ENCODE results near the gene TTLL8. TPM values are rescaled to one million over a fixed set of nuclear protein-coding genes. Genes with fewer than 3 reads are reported as not detected.

The TTLL8 gene
- not detected in 2 replicates for polyA plus RNA-seq (2011; rRNA removed)
- polyA minus RNA-seq (2011; rRNA and poly(A)+ RNA removed), result not detected in 2 replicates

DNA sequence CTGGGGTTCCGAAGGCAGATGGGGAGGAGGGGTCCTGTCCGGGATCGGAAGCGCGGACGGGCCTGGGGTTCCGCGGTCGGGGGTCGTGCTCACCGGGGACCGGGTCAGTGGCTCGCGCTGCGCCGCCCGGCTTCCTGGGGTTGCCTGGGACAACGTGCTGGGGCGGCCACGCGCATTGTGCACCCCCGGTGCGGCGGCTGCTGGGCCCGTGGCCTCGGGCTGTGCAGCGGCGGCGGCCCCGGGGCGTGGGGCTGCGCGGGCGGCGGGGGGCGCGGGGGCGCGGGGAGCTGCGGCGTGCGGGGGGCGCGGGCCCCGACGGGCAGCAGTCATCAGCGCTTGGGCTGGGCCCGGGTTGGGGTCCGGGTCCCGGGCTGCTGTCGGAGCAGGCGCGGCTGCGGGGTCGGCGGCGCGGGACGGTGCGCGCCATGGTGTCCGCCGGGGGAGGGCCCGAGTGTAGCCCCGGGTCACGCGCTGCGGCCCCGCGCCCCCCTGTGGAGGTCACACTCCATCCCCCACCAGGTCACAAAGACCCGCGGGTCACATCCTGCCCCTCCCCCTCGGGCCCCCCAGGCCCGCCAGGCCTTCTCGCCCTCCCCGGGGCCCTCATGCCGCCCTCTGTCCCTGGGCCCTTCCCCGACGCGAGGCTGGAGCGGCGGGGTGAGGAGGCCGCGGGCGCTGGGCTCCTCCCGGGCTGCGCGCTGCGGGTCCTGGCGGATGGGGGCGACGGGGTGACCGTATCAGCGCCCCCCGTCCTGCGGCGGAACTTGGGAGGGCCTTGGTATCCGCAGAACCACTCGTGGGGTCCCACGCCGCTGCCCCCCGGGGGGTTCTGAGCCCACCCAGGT, at the start of gene TTLL8:
Gene TTLL8 (minus strand): TSS at position 238 of the 845 bp plus-strand sequence.
- H3K27ac ChIP-seq (ENCODE audit: low read depth, low read length), result no peak within 1 kb of the TSS
- DNase-seq (ENCODE audit: low read depth, low spot score), result no peak
- CTCF ChIA-PET, result interaction anchor here (0.7 to 1.2 kb wide), 4 partner anchors 11 to 51 kb away, joined by 3 to 4 read pairs (median 4); no protein-coding TSS in a partner anchor
- POLR2A ChIA-PET, result no interaction called here
- peaks cover 35% of the 10 kb centered on the region for H3K27me3 ChIP-seq (ENCODE audit: control insufficient read depth, insufficient read depth, low read length)
- H3K9me3 ChIP-seq (ENCODE audit: control insufficient read depth, insufficient read depth, low read length), result peaks cover 20% of the 10 kb centered on the region
- H3K4me3 ChIP-seq (ENCODE audit: low read depth, low read length), result no peak within 1 kb of the TSS
- TF ChIP-seq, protein P1, sequence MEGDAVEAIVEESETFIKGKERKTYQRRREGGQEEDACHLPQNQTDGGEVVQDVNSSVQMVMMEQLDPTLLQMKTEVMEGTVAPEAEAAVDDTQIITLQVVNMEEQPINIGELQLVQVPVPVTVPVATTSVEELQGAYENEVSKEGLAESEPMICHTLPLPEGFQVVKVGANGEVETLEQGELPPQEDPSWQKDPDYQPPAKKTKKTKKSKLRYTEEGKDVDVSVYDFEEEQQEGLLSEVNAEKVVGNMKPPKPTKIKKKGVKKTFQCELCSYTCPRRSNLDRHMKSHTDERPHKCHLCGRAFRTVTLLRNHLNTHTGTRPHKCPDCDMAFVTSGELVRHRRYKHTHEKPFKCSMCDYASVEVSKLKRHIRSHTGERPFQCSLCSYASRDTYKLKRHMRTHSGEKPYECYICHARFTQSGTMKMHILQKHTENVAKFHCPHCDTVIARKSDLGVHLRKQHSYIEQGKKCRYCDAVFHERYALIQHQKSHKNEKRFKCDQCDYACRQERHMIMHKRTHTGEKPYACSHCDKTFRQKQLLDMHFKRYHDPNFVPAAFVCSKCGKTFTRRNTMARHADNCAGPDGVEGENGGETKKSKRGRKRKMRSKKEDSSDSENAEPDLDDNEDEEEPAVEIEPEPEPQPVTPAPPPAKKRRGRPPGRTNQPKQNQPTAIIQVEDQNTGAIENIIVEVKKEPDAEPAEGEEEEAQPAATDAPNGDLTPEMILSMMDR (IDR thresholded peaks at IDR 0.05; ENCODE audit: low read depth, low read length), result no peak

DNA sequence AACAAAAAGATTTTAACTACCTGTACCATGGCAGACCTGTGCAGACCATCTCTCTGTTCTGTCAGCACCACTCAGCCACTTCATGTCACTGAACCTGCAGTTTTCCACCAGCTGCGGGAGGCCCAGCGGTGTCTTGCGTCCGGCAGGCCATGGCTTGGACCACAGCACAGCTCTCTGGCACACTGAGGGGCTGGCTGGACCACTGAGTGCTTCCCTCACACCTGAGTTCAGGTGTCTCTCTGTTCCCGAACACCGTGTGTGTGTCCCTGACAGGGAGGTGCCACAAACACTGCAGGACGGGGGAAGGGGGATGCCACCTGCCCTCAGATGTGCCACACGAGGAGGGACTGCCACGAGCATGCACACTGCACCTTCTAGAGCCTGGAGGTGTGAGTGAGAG, 49.4 kb upstream of the TTLL8 start:
- no peaks in the 10 kb centered on the region for H3K27me3 ChIP-seq (ENCODE audit: control insufficient read depth, insufficient read depth, low read length)
- TF ChIP-seq, protein P1 (IDR thresholded peaks at IDR 0.05; ENCODE audit: low read depth, low read length), result no peak
- no peaks in the 10 kb centered on the region; the same call in 1 of the 2 replicates for H3K9me3 ChIP-seq (ENCODE audit: control insufficient read depth, insufficient read depth, low read length)
- ChIA-PET CTCF (no interaction called here), POLR2A (no interaction called here)
- no peak overlapping the region for H3K27ac ChIP-seq (ENCODE audit: low read depth, low read length)
- DNase-seq (ENCODE audit: low read depth, low spot score), result no peak
- no peak overlapping the region for H3K4me3 ChIP-seq (ENCODE audit: low read depth, low read length)

DNA sequence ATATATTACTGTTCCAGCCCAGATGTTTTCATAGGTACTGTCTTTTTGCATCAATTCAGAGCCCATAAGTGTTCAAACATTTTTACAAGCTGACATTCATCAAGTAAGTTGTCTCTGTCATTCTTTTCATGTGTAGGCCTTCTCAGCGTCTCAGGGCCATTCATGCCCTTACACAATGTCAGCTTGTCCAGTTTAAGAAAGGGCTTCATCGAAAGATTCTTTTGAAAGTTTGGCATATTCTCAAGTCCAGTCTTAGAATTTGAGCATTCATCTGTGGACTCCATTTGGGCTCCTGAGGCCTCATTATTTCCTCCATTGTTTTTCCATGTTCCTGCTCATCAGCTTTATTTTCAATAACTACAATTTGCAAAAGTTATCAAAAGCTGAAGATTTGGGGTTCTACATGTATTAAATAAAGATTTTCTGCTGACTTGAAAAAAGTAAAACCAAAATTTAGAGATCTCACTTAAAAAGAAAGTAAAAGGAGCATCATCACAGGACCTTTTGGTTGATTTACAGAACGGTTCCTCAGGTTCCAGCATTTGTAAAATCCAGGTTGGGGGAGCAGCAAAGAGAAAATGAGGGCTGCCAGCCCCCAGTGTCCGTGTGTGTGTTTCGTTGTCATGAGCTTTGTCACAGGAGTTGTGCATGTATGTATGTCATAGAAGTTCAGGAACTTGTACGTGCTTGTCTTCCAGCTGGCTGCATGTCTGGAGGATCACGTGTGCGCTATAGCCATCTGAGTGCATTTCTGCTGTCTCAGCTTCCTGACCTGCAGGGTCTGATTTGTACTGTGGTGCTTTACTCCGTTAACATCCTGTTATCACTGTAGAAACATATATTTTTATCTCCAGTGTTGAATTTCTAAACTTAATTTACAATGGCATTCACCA, 47.4 kb upstream of the TTLL8 start:
- H3K9me3 ChIP-seq (ENCODE audit: control insufficient read depth, insufficient read depth, low read length), result no peaks in the 10 kb centered on the region; the same call in 1 of the 2 replicates
- no peaks in the 10 kb centered on the region for H3K27me3 ChIP-seq (ENCODE audit: control insufficient read depth, insufficient read depth, low read length)
- ChIA-PET CTCF (no interaction called here), POLR2A (interaction anchor here (1.3 kb wide), 1 partner anchor 13 kb away, joined by 4 read pairs; no protein-coding TSS in a partner anchor)
- no peak overlapping the region for H3K4me3 ChIP-seq (ENCODE audit: low read depth, low read length)
- no peak overlapping the region for H3K27ac ChIP-seq (ENCODE audit: low read depth, low read length)
- TF ChIP-seq, protein P1 (IDR thresholded peaks at IDR 0.05; ENCODE audit: low read depth, low read length), result no peak
- DNase-seq (ENCODE audit: low read depth, low spot score), result no peak

DNA sequence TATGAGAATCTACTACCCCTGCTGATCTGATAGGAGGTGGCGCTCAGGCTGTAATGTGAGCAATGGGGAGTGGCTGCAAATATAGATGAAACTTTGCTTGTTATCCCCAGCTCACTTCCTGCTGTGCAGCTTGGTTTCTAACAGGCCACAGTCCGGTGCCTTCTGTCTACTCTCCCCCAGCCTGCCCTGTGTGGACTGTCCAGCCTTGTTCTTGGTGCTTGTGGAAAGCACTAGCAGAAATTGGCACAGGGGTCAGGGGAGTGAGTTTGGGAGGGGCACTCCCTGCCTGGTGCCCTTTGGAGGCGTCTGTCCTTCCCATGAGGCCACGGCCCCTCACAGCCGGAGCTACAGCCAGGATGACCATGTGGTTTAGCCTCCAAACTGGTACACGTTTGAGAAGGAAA, 46.0 kb upstream of the TTLL8 start:
- H3K9me3 ChIP-seq (ENCODE audit: control insufficient read depth, insufficient read depth, low read length), result no peaks in the 10 kb centered on the region
- no peak overlapping the region for H3K27ac ChIP-seq (ENCODE audit: low read depth, low read length)
- H3K4me3 ChIP-seq (ENCODE audit: low read depth, low read length), result no peak overlapping the region
- CTCF ChIA-PET, result no interaction called here
- TF ChIP-seq, protein P1 (IDR thresholded peaks at IDR 0.05; ENCODE audit: low read depth, low read length), result no peak
- H3K27me3 ChIP-seq (ENCODE audit: control insufficient read depth, insufficient read depth, low read length), result no peaks in the 10 kb centered on the region
- POLR2A ChIA-PET, result no interaction called here
- DNase-seq (ENCODE audit: low read depth, low spot score), result no peak
